Epithelial cell of esophagus (primary cell): ENCODE measurements around the gene RORB.

ENCODE experiments used
- DNase-seq: peaks from one replicate; pipeline ENCODE4 v3.0.0; 2010; ENCODE audit warnings: low read depth
- H3K4me3 ChIP-seq: 2 replicates; pipeline ENCODE4 v1.5.1; 2011; ENCODE audit warnings: mild to moderate bottlenecking, low read length, control low read depth
- TF ChIP-seq, protein P1 (sequence below): IDR thresholded peaks from 2 replicates; pipeline ENCODE4 v1.5.1; 2011; ENCODE audit warnings: low read depth, mild to moderate bottlenecking, low read length, control low read depth, inconsistent platforms; ENCODE audit not compliant: insufficient read depth; ENCODE audit errors: missing control alignments

RORB gene

DNA sequence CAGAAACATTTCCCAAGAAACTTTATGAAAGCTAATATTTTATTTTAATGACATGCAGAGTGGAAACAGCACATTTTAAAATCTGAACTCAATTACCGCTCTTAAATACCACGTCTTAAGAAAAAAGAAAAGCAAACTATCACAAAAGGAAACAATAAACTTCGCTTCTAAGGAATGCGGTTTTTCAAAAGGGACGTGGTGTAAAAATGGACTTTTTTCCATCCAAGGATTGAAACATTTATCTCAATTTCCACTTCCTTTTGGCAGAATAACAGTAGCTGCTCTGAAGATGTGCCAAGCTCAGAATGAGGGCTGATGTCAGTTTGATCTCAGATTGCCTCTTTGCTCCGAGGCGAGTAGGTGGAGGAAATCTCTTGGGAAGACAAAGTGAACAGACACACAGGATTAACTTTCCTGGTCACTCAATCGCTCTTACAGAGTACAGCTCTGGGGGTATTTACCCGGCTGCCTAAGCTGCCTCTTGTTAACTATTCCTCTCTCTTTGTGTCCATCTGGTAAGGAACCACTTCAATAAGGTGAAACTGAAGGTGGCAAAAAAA lies 232.1 kb downstream of the RORB start:
- DNase-seq = no peak
- TF ChIP-seq, protein P1, sequence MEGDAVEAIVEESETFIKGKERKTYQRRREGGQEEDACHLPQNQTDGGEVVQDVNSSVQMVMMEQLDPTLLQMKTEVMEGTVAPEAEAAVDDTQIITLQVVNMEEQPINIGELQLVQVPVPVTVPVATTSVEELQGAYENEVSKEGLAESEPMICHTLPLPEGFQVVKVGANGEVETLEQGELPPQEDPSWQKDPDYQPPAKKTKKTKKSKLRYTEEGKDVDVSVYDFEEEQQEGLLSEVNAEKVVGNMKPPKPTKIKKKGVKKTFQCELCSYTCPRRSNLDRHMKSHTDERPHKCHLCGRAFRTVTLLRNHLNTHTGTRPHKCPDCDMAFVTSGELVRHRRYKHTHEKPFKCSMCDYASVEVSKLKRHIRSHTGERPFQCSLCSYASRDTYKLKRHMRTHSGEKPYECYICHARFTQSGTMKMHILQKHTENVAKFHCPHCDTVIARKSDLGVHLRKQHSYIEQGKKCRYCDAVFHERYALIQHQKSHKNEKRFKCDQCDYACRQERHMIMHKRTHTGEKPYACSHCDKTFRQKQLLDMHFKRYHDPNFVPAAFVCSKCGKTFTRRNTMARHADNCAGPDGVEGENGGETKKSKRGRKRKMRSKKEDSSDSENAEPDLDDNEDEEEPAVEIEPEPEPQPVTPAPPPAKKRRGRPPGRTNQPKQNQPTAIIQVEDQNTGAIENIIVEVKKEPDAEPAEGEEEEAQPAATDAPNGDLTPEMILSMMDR = no peak
- H3K4me3 ChIP-seq = no peak overlapping the region

DNA sequence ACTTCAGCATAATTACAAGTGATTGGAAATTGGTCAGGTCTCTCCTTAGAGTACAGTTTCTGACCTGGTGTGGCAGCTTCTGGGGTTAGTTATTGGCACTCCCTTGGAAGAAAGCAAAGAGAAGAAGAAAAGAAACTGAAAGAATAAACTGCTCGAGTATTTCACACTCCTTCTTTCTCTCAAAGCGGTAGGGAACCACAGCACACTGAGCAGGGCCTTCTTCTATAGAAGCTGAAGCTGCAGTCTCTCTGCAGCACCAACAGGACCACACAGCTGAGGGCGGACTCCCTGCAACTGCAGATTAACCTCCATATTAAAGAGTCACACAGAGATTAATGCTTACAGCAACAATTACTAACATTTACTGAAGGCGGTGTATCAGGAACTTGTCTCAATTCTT lies 238.6 kb downstream of the RORB start:
- no peak for DNase-seq
- no peak overlapping the region for H3K4me3 ChIP-seq
- TF ChIP-seq, protein P1 = no peak

DNA sequence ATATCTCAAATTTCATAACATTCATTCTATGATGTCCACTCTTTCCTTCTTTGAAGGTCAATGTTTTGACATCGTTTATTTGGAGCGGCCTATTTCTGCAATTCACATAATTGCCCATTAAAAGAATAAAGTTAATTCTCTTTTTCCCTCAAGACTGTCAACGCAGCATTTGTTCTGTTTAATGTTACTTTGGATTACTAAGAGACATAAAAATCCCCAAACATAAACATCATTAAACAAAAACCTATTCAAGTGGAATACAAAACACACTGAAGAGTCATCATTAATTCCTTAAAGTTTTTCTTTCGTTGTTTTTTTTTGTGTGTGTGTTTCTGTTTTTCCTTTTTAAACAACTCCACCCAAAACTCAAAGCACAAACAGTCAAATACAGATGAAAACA lies 239.5 kb downstream of the RORB start:
- no peak overlapping the region for H3K4me3 ChIP-seq
- no peak for DNase-seq
- TF ChIP-seq, protein P1 = no peak

DNA sequence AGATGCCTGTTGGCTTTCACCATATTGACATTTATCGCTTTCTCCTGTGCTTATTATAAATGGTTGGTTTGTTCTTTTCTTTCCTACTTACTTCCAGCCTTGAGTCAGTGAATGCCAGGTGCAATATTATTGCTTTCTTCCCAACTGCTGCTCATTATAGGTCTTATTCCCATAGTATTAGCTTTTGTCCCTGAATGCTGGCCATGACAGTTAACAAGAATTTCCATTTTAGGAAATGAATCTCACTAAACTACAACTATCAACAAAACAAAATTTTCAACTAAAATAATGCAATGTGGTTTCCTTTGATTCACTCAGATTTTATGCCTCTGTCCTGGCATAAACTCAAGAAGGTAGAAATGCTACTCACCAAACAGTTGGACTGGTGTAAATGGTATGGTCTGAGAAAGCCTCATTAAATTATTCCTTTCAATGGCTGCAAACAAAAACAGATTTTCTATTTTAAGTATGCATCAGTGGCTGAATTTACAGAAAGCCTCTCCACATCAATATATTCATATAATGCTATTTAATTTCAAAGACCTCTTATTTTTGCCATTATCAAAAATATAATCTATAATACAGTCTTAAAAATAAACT lies 245.2 kb downstream of the RORB start:
- TF ChIP-seq, protein P1 = no peak
- no peak for DNase-seq
- H3K4me3 ChIP-seq = no peak overlapping the region
